VCaP (cell line): ENCODE results near the gene BSCL2.

Source experiments
- H3K27ac ChIP-seq: fragments of 450-650 bp; 2 replicates; pipeline ENCODE4 v1.5.1; 2017
- CTCF ChIP-seq: fragments of 450-650 bp; conservative IDR thresholded peaks from 2 replicates; pipeline ENCODE4 v1.5.1; 2017; ENCODE audit warnings: mild to moderate bottlenecking, moderate library complexity

BSCL2 gene

GRCh38 chr11:62737196-62737595 lies 30.0 kb upstream of the BSCL2 start:
- no peak for TF ChIP-seq CTCF

GRCh38 chr11:62732830-62733229 lies 25.6 kb upstream of the BSCL2 start:
- peak; percentile 31; the same call in 1 of the 2 replicates for TF ChIP-seq CTCF
- 0 out of 2 replicates have a peak overlapping the region, but pooled peaks have one; percentile 13 for H3K27ac ChIP-seq

More at GRCh38 chr11:62737196-62737595, 30.0 kb upstream of the BSCL2 start:
- H3K27ac ChIP-seq, result no peak overlapping the region

GRCh38 chr11:62730076-62730475 lies 22.9 kb upstream of the BSCL2 start:
- H3K27ac ChIP-seq, result peak overlapping the region; percentile 97

GRCh38 chr11:62728171-62728988 lies 21.2 kb upstream of the BSCL2 start, which contains the start of gene TTC9C:
TTC9C (plus strand) TSS chr11:62728486; CDS start chr11:62728849, 363 bp downstream.
- H3K27ac ChIP-seq, result peak within 1 kb of the TSS; percentile 97
- TF ChIP-seq CTCF, result no peak

- TF ChIP-seq CTCF, result no peak
- peak overlapping the region; percentile 97 for H3K27ac ChIP-seq
Measured at GRCh38 chr11:62727872-62728170, 20.6 kb upstream of the BSCL2 start.

GRCh38 chr11:62727165-62727871 lies 20.1 kb upstream of the BSCL2 start, which contains the start of gene HNRNPUL2:
HNRNPUL2 (minus strand) TSS chr11:62727457; CDS start chr11:62727156, 301 bp downstream.
- peak within 1 kb of the TSS; percentile 97 for H3K27ac ChIP-seq
- TF ChIP-seq CTCF, result no peak

- TF ChIP-seq CTCF, result no peak
- peak overlapping the region; percentile 97 for H3K27ac ChIP-seq
Measured at GRCh38 chr11:62726915-62727164, 19.6 kb upstream of the BSCL2 start.
